Measurements from ENCODE around the gene SEC23A. TPM values are rescaled to one million over a fixed set of nuclear protein-coding genes. Genes with fewer than 3 reads are reported as not detected.
A peak's percentile ranks its signal among the peaks of the same experiment; 100 is the strongest.
"Not testable (repeated sequence)": the region's sequence is repeated elsewhere in the genome, so short reads cannot be mapped to it uniquely, and the experiment has no call there.

Gene SEC23A
- total RNA-seq, 1 donor from 2014 or later, result 56.7 TPM

GRCh38 chr14:39023939-39024871, 78.8 kb downstream of the SEC23A start:
- no peaks in the 10 kb centered on the region for H3K36me3 ChIP-seq
- no peak for TF ChIP-seq CTCF (IDR thresholded peaks at IDR 0.05)
- DNase-seq, result no peak
- no peak overlapping the region for H3K27ac ChIP-seq
- ATAC-seq, result no peak
- no peaks in the 10 kb centered on the region for H3K9me3 ChIP-seq
- H3K4me1 ChIP-seq, result no peaks in the 10 kb centered on the region
- no peak overlapping the region for H3K4me3 ChIP-seq
- H3K27me3 ChIP-seq (ENCODE audit: low read depth), result no peaks in the 10 kb centered on the region
- intact Hi-C loops (cut with DNase I), result no loop called here

GRCh38 chr14:39017096-39018016, 85.7 kb downstream of the SEC23A start:
- H3K9me3 ChIP-seq; DNase-seq; H3K27ac ChIP-seq; H3K4me1 ChIP-seq; H3K4me3 ChIP-seq; H3K27me3 ChIP-seq (ENCODE audit: low read depth); H3K36me3 ChIP-seq; ATAC-seq: not testable (repeated sequence)
- intact Hi-C loops (cut with DNase I), result loop anchor here (10.0 kb wide), 1 partner anchor 283 kb away; no protein-coding TSS in a partner anchor

GRCh38 chr14:39016733-39017095, 86.3 kb downstream of the SEC23A start:
- Histone ChIP-seq H3K9me3 (no peaks in the 10 kb centered on the region), H3K27ac (no peak overlapping the region), H3K36me3 (no peaks in the 10 kb centered on the region), H3K4me3 (no peak overlapping the region), H3K27me3 (ENCODE audit: low read depth) (no peaks in the 10 kb centered on the region), H3K4me1 (no peaks in the 10 kb centered on the region)
- no peak for TF ChIP-seq CTCF (IDR thresholded peaks at IDR 0.05)
- intact Hi-C loops (cut with DNase I), result loop anchor here (10.0 kb wide), 1 partner anchor 282 kb away; no protein-coding TSS in a partner anchor
- DNase-seq (no peak), ATAC-seq (no peak)

GRCh38 chr14:39015964-39016577, 87.0 kb downstream of the SEC23A start:
- TF ChIP-seq CTCF (IDR thresholded peaks at IDR 0.05), result no peak
- H3K36me3 ChIP-seq, result no peaks in the 10 kb centered on the region
- no peak for DNase-seq
- ATAC-seq, result no peak
- no peak overlapping the region for H3K27ac ChIP-seq
- intact Hi-C loops (cut with DNase I), result loop anchor here (10.0 kb wide), 1 partner anchor 281 kb away; no protein-coding TSS in a partner anchor
- H3K9me3 ChIP-seq, result no peaks in the 10 kb centered on the region
- no peaks in the 10 kb centered on the region for H3K27me3 ChIP-seq (ENCODE audit: low read depth)
- no peaks in the 10 kb centered on the region for H3K4me1 ChIP-seq
- H3K4me3 ChIP-seq, result no peak overlapping the region

GRCh38 chr14:39015360-39015961, 87.6 kb downstream of the SEC23A start:
- Histone ChIP-seq H3K27me3 (ENCODE audit: low read depth) (no peaks in the 10 kb centered on the region), H3K27ac (no peak overlapping the region), H3K9me3 (no peaks in the 10 kb centered on the region), H3K4me1 (no peaks in the 10 kb centered on the region), H3K4me3 (no peak overlapping the region), H3K36me3 (no peaks in the 10 kb centered on the region)
- DNase-seq (no peak), ATAC-seq (peak in 1 of 2 donors; percentile 62)
- intact Hi-C loops (cut with DNase I), result loop anchor here (10.0 kb wide), 1 partner anchor 281 kb away; no protein-coding TSS in a partner anchor
- peak; percentile 80 for TF ChIP-seq CTCF (IDR thresholded peaks at IDR 0.05)
